Measurements from ENCODE around the gene R3HCC1L. TPM values are rescaled to one million over a fixed set of nuclear protein-coding genes. Genes with fewer than 3 reads are reported as not detected.

Gene R3HCC1L
- total RNA-seq, 1 donor from 2014 or later, result 16.9 TPM

DNA sequence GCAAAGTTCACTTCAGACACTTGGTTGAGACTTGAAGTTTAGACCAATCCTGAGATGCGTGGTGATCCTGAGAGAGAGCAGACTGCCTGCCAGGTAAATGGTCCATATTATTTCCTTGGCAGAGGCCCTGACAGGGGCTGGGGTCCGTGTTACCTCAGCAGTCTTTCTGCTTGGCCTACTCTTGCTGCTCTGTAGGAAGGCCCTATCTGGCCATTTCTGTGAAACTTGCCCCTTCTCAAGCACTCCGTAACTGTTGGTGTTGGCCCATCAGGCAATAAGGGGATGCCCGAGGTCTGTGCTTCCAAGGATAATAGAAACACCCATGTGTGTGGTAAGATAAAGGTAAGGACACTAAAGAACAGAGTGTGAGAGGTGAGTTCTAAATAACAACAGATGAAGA, 113.6 kb downstream of the R3HCC1L start:
- DNase-seq (ENCODE audit: low spot score in 2 of 2, unreplicated experiment in 2 of 2), result no peak
- TF ChIP-seq, protein P1, sequence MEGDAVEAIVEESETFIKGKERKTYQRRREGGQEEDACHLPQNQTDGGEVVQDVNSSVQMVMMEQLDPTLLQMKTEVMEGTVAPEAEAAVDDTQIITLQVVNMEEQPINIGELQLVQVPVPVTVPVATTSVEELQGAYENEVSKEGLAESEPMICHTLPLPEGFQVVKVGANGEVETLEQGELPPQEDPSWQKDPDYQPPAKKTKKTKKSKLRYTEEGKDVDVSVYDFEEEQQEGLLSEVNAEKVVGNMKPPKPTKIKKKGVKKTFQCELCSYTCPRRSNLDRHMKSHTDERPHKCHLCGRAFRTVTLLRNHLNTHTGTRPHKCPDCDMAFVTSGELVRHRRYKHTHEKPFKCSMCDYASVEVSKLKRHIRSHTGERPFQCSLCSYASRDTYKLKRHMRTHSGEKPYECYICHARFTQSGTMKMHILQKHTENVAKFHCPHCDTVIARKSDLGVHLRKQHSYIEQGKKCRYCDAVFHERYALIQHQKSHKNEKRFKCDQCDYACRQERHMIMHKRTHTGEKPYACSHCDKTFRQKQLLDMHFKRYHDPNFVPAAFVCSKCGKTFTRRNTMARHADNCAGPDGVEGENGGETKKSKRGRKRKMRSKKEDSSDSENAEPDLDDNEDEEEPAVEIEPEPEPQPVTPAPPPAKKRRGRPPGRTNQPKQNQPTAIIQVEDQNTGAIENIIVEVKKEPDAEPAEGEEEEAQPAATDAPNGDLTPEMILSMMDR (IDR thresholded peaks at IDR 0.05; ENCODE audit: unreplicated experiment), result no peak
- Mint-ChIP-seq H3K36me3 (peaks cover 17% of the 10 kb centered on the region), H3K4me3 (no peak overlapping the region), H3K4me1 (no peaks in the 10 kb centered on the region), H3K27ac (no peak overlapping the region), H3K27me3 (ENCODE audit: low read depth) (no peaks in the 10 kb centered on the region), H3K9me3 (no peaks in the 10 kb centered on the region)

DNA sequence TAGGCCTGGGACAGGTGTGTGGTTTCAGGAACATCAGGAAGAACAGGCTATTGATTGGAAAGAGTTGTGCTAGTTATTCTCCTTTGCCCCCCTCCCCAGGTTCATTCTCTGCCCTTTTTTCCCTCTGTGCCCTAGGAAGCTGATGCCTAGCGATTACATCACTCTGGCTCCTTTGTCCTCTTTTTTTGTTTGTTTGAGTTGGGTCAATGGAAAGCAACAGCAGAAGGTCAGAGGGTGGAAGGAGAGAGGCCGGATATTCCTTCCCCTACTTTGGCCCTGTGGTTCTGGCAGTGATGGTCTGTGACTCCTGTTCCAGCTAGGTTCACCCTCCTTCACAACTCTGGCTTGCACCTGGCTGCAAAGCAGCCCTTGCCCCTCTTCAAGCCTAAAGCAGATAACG, 114.7 kb downstream of the R3HCC1L start:
- H3K9me3 Mint-ChIP-seq, result no peaks in the 10 kb centered on the region
- no peaks in the 10 kb centered on the region for H3K4me1 Mint-ChIP-seq
- H3K4me3 Mint-ChIP-seq, result no peak overlapping the region

DNA sequence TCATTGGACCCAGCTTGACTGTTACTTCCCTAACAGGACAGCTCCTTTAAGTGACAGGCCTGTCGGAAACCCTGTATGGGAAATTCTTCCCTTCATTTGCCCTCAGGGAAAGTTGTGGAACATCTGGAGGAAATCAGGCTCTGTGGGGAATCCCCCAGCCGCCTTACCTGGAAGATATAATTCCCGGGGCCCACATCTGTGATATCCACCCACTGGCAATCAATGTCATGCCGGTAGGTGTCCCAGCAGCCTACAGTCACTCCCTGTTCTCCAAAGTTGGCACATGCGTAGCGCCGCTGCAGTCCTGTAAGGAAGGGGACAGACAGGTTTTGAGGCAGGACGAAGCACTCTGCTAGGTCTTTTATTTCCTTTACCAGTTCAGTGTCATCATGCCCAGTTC, 116.9 kb downstream of the R3HCC1L start:
- H3K4me3 Mint-ChIP-seq, result no peak overlapping the region
- H3K27me3 Mint-ChIP-seq (ENCODE audit: low read depth), result no peaks in the 10 kb centered on the region
- H3K4me1 Mint-ChIP-seq, result no peaks in the 10 kb centered on the region
- no peak overlapping the region for H3K27ac Mint-ChIP-seq
- no peak for DNase-seq (ENCODE audit: low spot score in 2 of 2, unreplicated experiment in 2 of 2)
- peaks cover 23% of the 10 kb centered on the region for H3K36me3 Mint-ChIP-seq
- TF ChIP-seq, protein P1 (IDR thresholded peaks at IDR 0.05; ENCODE audit: unreplicated experiment), result no peak
- H3K9me3 Mint-ChIP-seq, result no peaks in the 10 kb centered on the region

More for the DNA sequence above, 114.7 kb downstream of the R3HCC1L start:
- DNase-seq (ENCODE audit: low spot score in 2 of 2, unreplicated experiment in 2 of 2), result no peak
- H3K27ac Mint-ChIP-seq, result no peak overlapping the region
- TF ChIP-seq, protein P1 (IDR thresholded peaks at IDR 0.05; ENCODE audit: unreplicated experiment), result no peak
- no peaks in the 10 kb centered on the region for H3K27me3 Mint-ChIP-seq (ENCODE audit: low read depth)
- H3K36me3 Mint-ChIP-seq, result peaks cover 17% of the 10 kb centered on the region

DNA sequence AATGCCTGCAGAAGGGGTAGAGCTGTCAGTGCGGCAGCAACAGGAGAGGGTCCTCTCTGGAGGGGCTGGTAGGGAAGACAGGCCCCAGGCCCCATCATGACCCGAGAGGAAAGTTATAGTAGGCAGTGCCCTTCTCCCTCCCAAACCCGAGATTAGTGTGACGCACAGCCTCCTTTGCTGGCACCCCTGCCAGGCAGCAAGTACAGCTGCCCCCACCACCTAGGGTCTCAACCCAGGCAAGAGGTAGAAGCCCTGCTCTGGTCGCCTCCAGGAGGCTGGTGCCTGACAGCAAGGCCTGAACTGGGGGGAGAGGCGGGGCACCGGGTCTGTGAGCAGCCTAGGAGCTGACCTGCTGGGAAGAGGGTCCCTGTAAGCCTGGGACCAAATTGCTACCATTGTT, 118.0 kb downstream of the R3HCC1L start:
- Mint-ChIP-seq H3K4me1 (no peaks in the 10 kb centered on the region), H3K36me3 (peaks cover 23% of the 10 kb centered on the region), H3K27ac (no peak overlapping the region), H3K9me3 (no peaks in the 10 kb centered on the region), H3K4me3 (no peak overlapping the region), H3K27me3 (ENCODE audit: low read depth) (no peaks in the 10 kb centered on the region)
- no peak for DNase-seq (ENCODE audit: low spot score in 2 of 2, unreplicated experiment in 2 of 2)
- TF ChIP-seq, protein P1 (IDR thresholded peaks at IDR 0.05; ENCODE audit: unreplicated experiment), result no peak

DNA sequence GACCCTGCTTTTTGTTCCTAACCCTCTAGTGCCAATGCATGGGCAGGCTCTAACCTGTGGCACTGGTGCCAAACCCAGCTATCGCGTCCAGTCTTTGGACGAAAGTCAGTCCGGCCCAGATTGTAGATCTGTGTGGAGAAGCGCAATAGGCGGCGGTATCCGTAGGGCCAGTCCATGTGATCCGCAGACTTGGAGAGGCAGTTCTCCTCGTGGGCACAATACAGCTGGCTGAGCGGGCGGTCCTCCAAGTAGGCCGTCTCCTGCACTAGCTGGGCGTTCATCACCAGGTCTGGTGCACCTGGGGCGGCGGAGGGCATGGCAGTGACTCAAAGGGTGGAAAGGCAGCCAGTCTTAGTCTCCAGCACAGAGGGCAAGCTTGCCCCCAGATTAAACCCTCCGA, 119.0 kb downstream of the R3HCC1L start:
- no peak for DNase-seq (ENCODE audit: low spot score in 2 of 2, unreplicated experiment in 2 of 2)
- Mint-ChIP-seq H3K4me1 (no peaks in the 10 kb centered on the region), H3K4me3 (no peak overlapping the region), H3K36me3 (peaks cover 21% of the 10 kb centered on the region), H3K27ac (no peak overlapping the region), H3K9me3 (no peaks in the 10 kb centered on the region), H3K27me3 (ENCODE audit: low read depth) (no peaks in the 10 kb centered on the region)
- TF ChIP-seq, protein P1 (IDR thresholded peaks at IDR 0.05; ENCODE audit: unreplicated experiment), result no peak

All from mesothelial cell of epicardium (in vitro differentiated cells).